GM13977 (cell line): ENCODE data around the gene ALG12.

Source experiments
- DNase-seq: peaks from one replicate; pipeline ENCODE4 v3.0.0; 2012; ENCODE audit warnings: low spot score
- in situ Hi-C: fragments of 300-500 bp; cut with MboI; formaldehyde crosslinking; loops from one replicate; pipeline ENCODE4 v1.12.0; 2022; ENCODE audit warnings: low sequenced_read_pairs, low pct_unique_long_range_greater_than_20kb, mixed read lengths, inconsistent platforms; ENCODE audit not compliant: unreplicated experiment
- TF ChIP-seq, protein P1 (sequence below): IDR thresholded peaks from 2 replicates; pipeline ENCODE4 v1.5.1; 2012; ENCODE audit warnings: mild to moderate bottlenecking, control low read depth; ENCODE audit not compliant: insufficient read depth; ENCODE audit errors: extremely low read depth, missing control alignments

Gene ALG12

DNA sequence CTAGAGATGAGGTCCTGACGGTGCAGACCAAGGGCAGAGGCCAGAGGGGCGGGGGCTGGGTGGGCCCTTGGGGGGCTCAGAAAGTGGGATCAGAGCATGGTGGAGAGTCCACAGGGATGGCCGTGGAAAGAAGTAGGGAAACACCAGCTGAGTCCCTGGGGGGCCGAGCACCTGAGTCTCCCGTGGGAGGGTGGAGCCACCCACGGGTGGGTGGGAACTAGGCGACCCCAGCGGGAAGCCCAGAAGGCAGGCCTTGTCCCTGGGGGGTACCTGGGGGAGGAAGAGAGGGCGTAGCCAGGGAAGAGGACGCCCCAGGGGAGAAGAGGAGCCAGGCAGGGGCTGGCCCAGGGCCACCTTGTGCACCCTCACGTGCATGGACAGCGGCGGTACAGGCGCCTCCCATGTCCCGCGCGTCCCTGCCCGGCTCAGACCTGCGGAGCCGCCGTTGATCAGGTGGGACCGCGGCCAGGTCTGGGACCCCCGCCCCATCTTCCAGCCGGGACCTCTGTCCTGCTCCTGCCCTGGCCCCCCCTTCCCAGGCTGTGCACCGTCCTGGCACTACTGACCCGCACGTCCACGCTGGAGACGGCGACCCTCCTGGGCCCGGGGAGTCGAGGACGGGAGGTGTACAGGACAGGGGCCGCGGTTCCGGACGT is 10.4 kb upstream of the ALG12 start:
- DNase-seq, result no peak
- TF ChIP-seq, protein P1, sequence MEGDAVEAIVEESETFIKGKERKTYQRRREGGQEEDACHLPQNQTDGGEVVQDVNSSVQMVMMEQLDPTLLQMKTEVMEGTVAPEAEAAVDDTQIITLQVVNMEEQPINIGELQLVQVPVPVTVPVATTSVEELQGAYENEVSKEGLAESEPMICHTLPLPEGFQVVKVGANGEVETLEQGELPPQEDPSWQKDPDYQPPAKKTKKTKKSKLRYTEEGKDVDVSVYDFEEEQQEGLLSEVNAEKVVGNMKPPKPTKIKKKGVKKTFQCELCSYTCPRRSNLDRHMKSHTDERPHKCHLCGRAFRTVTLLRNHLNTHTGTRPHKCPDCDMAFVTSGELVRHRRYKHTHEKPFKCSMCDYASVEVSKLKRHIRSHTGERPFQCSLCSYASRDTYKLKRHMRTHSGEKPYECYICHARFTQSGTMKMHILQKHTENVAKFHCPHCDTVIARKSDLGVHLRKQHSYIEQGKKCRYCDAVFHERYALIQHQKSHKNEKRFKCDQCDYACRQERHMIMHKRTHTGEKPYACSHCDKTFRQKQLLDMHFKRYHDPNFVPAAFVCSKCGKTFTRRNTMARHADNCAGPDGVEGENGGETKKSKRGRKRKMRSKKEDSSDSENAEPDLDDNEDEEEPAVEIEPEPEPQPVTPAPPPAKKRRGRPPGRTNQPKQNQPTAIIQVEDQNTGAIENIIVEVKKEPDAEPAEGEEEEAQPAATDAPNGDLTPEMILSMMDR, result no peak
- in situ Hi-C loops, result loop anchor here (25.0 kb wide), 1 partner anchor 109 kb away; no protein-coding TSS in a partner anchor

GRCh38 chr22:49928185-49928495 is 9.9 kb upstream of the ALG12 start:
- in situ Hi-C loops, result loop anchor here (25.0 kb wide), 1 partner anchor 109 kb away; no protein-coding TSS in a partner anchor
- no peak for DNase-seq
- TF ChIP-seq, protein P1, result no peak

DNA sequence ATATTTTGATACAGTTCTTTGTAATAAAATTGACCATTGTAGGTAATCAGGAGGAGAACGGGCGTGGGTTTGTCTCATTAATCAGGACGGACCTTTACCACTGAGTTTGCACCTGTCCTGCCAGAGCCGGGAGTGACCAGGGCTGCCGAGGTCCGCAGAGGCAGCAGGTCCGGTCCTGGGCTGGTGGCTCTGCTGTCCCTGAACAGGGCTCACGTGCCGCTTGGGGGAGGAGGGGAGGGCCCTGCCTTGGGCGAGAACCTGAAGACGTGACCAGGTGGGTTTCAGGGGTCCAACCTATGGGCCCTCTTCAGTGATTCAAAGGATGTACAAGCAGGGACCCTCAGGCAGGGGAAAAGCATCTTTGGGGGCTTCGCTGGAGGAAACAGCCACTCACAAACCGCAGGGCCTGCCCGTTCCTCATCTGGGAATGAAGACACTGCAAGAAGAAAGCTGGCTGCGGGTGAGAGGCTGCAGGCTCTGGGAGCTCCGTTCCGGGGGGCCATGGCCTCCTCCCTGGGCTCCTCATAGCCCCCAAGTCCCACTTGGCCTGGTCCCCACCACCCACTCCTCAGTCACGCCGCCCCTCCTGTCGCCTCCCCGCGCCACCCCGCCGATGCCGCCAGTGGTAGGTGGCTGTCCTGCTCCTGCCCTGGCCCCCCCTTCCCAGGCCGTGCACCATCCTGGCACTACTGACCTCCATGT is 9.4 kb upstream of the ALG12 start:
- no peak for DNase-seq
- TF ChIP-seq, protein P1, result no peak
- in situ Hi-C loops, result loop anchor here (25.0 kb wide), 1 partner anchor 110 kb away; no protein-coding TSS in a partner anchor

DNA sequence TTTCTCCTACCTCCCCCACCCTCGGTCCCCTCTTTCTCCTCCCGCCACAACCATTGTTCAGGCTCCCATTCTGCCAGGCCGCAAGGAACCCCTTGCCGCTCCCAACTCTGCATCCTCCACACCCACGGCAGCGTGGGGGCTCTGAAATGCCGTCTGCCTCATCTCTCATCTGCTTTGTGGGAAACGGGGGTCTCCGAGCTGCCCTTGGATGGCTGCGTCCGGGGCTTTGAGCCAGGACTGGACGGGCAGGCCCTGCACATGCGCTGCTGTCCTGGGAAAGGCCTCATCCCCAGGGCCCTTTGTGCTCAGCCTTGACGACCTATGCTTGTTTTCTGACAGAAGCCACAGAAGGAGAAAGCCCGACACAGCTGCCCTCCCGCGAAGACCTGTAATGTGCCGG is 8.7 kb upstream of the ALG12 start:
- DNase-seq, result no peak
- TF ChIP-seq, protein P1, result no peak
- in situ Hi-C loops, result loop anchor here (25.0 kb wide), 1 partner anchor 110 kb away; no protein-coding TSS in a partner anchor

DNA sequence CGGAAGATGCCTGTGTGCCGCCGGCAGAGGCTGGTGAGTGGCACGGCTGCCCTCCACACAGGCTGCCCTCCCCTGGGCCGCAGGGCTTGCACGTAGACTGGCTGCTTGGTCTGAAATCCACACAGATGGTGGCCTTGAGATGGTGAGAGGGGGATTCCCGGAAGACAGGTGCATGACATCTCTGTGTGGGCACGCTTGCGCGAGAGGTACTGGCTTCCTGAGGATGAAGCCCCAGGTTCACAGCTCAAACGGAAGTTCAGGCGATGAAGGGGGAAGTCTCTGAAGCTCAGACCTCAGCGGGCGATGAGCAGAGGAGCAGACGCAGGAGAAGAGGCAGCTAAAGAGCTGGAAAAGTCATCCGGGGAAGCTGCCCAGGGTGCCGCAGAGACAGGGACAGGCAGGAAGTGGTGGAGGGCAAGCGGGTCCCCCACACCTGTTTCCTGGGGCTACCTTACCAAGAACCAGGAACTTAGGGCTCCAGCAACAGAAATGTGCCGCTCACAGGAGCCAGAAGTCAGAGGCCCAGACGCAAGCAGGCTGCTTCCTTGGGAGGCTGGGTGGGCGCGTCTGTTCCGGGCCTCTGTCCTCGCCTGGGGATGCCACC is 7.4 kb upstream of the ALG12 start:
- peak; percentile 82 for DNase-seq
- TF ChIP-seq, protein P1, result no peak
- in situ Hi-C loops, result loop anchor here (25.0 kb wide), 1 partner anchor 112 kb away; no protein-coding TSS in a partner anchor

DNA sequence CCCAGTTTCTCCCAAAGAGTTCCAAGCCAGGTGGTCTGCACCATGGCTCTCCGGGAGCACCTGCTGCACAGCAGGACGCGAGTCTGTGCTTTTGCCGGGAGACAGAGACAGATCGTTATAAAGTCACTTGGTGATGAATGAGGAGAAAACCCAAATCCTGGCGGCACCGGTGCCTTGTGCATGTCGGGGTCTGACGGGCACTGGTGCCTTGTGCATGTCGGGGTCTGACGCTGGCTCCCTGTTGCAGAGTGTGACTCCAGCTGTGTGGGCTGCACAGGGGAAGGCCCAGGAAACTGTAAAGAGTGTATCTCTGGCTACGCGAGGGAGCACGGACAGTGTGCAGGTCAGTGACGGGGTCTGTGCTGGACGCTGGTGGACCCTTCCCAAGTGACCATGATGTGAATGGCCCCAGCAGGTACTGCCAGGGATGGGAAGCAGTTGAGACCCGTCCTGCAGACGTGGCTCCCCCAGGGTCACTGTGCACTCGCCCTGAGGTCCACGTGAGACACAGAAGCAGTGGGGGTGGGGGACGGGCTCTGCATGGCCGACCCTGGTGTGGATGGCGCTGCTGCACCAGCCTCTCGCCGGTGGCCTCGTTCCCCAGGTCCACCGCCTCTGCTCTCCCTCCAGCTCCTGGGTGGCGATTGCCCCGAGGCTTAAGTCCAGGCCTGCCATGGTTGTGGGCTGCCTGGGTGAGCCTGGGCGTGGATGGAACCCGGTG is 6.0 kb upstream of the ALG12 start:
- in situ Hi-C loops, result no loop called here
- no peak for DNase-seq
- TF ChIP-seq, protein P1, result no peak
